Mucosa of gallbladder (tissue), 1 donor: Measurements from ENCODE around the gene LTBP2. TPM values are rescaled to one million over a fixed set of nuclear protein-coding genes. Genes with fewer than 3 reads are reported as not detected.

Source experiments
- DNase-seq: peaks from one replicate; pipeline ENCODE4 v3.0.0-alpha.2; 2020; ENCODE audit warnings: low spot score
- total RNA-seq: library from RNA; stranded (reverse); gene quantifications from one replicate; pipeline ENCODE4 v1.2.1, GENCODE V29; 2021
- donor health status: DM: no; HTN: no; CAD: no.

Gene LTBP2
- total RNA-seq, 1 donor from 2014 or later, result 84.9 TPM

DNA sequence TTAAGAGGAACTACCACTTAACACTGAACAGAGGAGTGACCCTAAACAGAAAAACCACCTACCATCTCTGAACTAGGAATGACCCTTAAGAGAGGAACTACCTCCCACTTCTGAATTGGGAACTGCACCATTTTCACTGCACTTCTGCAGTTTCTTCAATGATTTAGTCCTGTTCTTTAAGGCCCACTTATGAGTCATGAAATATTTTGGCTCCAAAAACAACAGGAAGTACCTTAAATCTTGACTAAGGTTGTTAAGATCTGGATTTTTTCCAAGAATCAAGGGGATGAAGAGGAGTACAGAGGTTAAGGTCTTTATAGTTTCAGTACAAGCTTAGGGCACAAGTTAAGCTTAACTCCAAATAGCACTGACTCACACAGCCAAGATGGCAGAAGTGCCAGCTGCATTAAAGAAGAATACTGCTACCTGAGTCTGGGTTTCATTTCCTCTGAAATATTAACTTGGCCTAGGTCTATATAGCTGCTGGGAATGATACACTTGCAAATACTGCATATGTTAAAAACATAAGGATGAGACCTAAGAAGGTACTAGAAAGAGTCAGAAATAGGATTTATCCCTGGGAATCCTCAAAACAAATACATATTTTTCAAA, 123.1 kb downstream of the LTBP2 start:
- DNase-seq, result no peak

DNA sequence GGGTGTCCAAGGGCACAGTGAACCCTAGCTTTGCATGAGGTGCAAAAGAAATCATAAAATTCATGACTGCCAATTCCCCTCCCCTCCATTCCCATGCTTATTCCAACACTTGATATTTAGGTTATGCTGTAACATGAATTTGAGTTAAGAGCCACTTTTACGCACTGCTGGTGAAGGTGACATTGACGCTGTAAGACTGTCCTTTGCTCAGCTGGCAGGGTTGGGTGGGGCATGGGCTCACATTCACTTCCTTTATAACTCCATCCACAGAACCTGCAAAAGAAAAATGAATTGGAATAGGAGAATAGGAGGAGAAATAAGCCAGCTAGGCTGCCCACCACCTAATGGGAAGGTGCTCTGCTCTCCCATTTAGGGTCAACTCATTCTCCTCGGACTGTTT, 125.9 kb downstream of the LTBP2 start:
- no peak for DNase-seq

- DNase-seq, result no peak
Measured at GRCh38 chr14:74483321-74483720, 128.7 kb downstream of the LTBP2 start.

- no peak for DNase-seq
Measured at GRCh38 chr14:74482571-74482970, 129.5 kb downstream of the LTBP2 start.

DNA sequence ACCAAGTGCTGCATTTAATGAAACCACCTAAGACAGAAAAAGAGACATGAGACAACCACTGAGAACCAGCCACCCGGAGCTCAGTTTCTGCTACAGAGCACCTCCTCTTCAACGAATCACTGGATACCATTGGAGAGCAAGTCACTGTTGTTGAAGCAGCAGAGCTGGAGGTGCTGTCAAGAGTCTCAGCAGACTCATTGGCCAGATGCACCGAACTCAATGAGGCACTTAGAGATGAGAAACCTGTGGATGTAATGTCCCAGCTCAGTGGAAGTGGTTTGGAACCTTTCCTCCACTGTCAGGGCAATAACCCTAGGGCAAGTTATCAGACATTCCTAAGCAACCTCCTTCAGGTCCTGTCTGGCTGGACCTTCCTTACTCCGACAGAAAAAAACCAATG, 132.0 kb downstream of the LTBP2 start:
- no peak for DNase-seq

DNA sequence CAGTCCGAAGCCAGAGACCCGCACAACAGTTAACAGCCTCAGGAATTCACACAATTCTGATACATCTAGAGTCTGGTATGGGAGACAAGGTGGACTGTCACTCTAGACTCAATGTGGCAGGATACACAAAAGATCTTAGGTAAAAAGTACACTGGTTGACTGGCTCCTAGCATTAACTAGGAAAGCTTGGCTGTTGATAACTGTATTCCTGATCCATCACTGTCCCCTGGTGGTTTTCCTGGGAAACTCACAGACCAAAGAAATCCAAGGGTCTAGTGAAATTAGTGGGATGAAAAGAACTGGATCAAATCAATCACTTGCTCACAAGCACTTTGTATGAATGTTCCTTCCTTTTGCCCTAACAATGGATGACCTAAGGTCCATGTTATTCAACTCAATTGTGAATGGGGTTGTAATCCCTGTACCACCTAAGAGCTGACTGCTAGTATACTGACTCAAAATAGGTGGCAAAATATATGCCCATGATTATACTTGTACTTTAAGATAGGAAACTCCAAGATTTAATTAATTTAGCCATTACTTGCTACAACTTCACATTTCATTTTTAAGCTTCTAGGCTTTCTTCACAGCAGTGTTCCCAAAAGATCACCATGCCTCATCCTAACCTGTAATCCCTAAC, 132.9 kb downstream of the LTBP2 start:
- no peak for DNase-seq

DNA sequence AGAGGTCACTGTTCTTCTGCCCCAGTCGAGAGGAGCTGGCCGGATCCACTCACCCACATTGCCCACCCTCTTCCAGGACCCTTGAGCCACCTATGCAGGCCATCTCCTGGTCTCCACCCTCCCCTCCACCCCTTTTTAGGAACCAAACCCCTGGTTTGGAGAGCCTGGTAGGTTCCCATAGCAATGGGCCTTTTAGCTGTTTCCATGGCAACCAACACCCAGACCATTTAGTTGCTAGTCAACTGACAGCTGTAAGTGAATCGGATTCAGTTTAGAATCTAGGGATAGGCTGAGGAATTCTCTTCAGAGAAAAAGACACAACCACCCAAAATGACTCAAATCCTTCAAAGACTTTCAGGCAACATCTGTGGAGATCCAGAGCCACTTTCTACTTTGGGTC, 135.4 kb downstream of the LTBP2 start:
- DNase-seq, result no peak

DNA sequence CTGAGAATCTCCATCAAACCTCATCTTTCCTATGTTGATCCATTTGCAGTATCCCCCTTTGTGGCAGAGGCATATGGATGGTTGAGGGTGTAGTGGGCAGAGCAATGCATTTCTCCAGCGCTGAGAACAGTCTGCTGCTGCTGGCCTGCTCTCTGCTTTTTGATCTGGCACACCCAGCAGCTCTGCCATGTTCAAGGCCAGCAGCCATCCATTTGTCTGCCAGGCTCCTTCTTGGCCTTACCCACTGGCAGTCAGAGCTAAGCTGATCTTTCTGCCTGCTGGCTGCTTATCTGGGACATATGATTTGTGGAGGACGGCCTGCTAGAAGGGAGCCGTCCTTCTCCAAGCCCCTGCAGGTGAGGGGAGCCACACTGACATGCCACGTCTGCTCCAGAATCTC, 135.9 kb downstream of the LTBP2 start:
- DNase-seq, result no peak

GRCh38 chr14:74475678-74476077, 136.4 kb downstream of the LTBP2 start:
- no peak for DNase-seq

DNA sequence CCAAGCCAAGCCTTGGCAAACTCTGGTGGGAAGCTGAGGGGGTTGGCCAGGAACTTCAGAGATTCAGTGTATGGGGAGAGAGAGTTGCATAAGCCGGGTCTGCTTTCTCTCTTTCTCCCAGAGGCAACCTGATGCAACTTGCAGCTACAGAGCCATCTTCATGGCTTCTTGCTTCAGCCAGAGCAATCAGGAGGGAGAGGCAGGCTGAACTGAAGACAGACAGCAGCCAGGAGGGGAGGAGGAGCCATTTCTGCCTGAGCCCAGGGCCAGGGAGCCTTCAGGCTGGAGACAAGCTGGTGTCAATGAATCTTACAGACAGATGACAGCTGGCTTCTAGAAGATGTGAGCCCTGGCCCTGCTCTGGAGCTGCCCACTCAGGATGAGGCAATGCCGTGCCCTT, 137.7 kb downstream of the LTBP2 start:
- no peak for DNase-seq

GRCh38 chr14:74472601-74473000, 139.4 kb downstream of the LTBP2 start:
- DNase-seq, result no peak

DNA sequence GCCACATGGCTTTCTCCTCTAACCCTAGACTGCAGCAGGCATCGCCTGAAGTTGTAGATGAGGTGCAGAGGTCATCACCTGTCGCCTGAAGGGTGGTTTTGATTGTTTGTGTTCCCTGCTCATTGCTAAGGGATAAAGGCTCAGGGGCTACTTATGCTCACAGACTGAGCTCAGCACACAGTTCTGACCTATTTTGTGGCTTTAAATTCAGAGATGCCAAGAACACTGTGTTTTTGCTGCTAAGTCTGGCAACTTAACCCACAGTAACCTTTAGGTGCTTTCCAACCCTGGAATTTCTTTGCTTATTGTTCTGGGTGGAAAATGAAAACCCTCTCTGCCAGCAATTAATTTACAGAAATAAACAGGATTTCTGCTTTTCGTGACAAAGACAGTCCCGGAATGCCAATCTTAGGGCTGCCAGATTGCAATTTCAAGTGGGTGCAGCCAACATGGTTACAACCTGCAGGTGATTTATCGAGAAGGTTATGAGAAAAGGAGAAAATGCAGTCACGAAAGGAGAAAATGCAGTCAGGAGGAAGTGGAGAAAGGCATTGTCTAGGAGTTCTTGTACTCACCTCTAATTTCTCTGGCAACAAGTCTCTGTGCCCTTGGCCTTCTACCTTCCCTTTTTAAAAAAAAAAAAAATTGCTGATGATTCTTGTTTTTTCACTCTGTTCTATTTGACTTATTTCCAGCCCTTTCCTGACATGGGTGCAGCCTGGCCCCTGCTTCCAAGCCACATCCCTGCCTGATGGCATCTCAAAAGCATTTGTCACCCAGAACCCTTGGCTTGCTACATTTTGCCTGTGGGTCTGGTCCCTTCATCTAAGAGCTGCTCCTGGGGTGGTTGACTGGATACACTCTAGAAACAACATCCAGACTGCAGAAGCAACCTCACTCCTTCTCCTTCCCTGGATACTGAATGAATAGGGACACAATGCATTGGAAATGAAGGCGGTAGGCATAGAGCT, 142.2 kb downstream of the LTBP2 start:
- no peak for DNase-seq

DNA sequence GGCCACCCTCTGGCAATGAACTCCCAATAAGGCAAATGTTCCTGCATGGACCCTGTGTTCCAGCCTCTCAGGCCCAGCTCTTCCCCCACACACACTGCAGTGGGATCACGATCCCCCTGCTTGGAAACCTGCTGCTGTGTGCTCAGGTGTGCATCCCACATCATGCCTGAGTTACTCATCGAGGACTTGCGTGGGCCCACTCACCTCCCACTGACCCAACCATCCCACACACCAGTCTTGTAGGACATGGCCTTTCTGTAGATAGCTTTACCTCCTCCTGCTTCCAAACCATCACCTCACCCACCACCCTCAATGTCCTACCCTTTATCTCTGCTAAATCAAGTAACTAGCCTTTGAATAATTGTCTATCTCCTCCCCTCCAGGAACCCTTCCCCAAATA, 143.5 kb downstream of the LTBP2 start:
- no peak for DNase-seq

- DNase-seq, result no peak
Measured at GRCh38 chr14:74465335-74465734, 146.7 kb downstream of the LTBP2 start.

GRCh38 chr14:74464785-74465184, 147.3 kb downstream of the LTBP2 start:
- no peak for DNase-seq

GRCh38 chr14:74463697-74464096, 148.3 kb downstream of the LTBP2 start:
- no peak for DNase-seq

DNA sequence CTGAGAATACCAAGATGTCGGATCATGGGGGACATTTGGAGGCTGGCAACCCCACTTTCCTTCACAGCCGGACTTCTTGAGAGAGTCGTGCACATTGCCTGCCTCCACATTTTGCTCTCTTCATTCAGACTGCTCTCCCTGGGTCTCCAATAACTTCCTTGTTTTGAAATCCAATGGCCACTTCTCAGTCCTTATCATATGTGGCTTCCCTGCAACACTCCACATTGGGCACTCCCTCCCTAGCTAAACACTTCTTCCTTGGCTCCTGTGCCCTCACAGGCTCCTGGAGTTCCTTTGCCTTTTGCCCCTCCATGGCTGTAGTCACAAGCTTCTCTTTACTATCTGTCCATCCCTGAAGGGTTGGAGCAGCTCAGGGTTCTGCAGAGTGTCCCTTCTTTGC, 149.0 kb downstream of the LTBP2 start:
- DNase-seq, result no peak

DNA sequence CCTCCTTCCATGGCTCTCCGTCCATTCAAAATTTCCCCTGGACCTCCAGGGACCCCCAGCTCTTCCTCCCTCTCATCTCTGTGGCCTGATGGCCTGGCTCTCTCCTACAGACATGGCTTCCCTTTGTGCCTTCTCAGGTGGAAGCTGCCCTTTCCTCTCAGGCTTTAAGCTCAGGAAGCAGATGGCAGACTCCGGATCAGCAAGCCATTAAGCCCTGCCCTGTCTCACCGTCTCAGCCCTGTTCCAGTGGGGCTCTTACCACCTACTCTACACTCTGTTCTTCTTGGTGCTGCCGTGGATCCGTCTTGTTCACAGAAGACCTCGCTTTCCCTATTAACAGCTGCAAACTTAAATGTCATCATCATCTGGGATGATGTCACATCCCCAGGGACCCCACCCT, 152.1 kb downstream of the LTBP2 start:
- no peak for DNase-seq

DNA sequence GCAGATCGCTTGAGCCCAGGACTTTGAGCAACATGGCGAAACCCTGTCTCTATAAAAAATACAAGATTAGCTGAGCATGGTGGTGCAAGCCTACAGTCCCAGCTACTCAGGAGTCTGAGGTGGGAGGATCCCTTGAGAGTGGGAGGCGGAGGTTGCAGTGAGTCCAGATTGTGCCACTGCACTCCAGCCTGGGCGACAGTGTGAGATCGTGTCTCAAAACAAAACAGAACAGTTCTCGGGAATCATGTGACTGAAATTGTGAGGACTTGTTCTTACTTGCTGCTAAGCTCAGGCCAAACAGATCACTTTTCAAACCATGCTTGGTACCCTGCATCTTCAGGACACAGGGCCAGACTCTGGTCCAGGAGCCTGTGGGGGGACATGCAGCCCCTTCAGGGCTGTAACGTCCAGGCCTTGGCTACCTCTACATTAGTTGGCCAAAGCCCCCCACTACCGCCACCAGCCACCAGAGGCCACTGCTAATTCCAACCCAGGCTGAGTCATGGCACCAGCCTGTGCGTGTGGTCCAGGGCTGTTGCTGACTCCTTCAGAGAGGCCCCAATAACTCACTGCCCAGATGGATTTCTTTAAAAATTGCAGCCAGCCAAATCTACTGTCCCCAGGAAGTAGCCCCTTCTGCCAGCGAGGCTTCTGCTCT, 152.6 kb downstream of the LTBP2 start:
- DNase-seq, result no peak

DNA sequence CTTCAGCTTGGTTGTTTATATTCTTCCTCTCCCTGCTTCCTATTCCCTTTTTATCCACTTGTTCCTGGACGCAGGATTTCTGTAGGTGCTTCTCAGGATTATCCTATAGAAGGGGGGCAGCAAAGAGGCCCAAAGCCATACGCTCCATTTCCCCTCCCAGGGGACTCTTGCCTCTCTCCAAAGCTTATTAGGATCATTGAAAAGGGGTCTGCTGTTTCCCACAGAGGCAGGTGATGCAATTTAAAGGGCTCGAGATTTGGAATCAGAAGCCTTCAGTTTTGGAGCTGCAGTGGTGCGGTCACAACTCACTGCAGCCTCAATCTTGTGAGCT, 154.5 kb downstream of the LTBP2 start:
- no peak for DNase-seq

- no peak for DNase-seq
Measured at GRCh38 chr14:74456684-74457564, 155.1 kb downstream of the LTBP2 start.
